IMR-90 (cell line): ENCODE data around the gene ANO1. TPM values are rescaled to one million over a fixed set of nuclear protein-coding genes. Genes with fewer than 3 reads are reported as not detected.
A peak's percentile ranks its signal among the peaks of the same experiment; 100 is the strongest.

Source experiments
- ATAC-seq: fragments of 200-7000 bp; cut with Tn5 transposase; 2 replicates; pipeline ENCODE4 v1.9.1; 2020; ENCODE audit warnings: low read depth, mild to moderate bottlenecking, moderate library complexity
- BruUV-seq: library from RNA; stranded (reverse); fragments of 400-500 nt; replicated peaks from 2 replicates; lab custom pipeline; 2021; lab: Mats Ljungman, UMichigan
- CTCF ChIA-PET: fragments of 300-600 bp; formaldehyde crosslinking; extraction: SDS; loops from one replicate; lab custom pipeline; 2021; ENCODE audit warnings: antibody characterized with exemption; lab: Yijun Ruan, JAX
- POLR2A ChIA-PET: fragments of 300-600 bp; sonication (Branson Sonifier 250); formaldehyde crosslinking; loops from one replicate; lab custom pipeline; 2022; ENCODE audit warnings: antibody characterized with exemption; ENCODE audit not compliant: unreplicated experiment; lab: Charles Lee
- DNase-seq: peaks from one replicate; pipeline ENCODE4 v3.0.0; 2013
- H2AFZ ChIP-seq: replicated peaks from 2 replicates; pipeline ENCODE3; 2013; ENCODE audit warnings: low read length, mild to moderate bottlenecking; ENCODE audit not compliant: poor library complexity
- H2AK5ac ChIP-seq: 2 replicates; pipeline ENCODE4 v1.6.1; 2013; ENCODE audit warnings: low read depth, low read length, inconsistent platforms
- H2AK9ac ChIP-seq: replicated peaks from 2 replicates; pipeline ENCODE3; 2013; ENCODE audit warnings: mild to moderate bottlenecking, low read depth, low read length, moderate library complexity; ENCODE audit not compliant: poor library complexity
- H2BK120ac ChIP-seq: 2 replicates; pipeline ENCODE4 v1.6.1; 2013; ENCODE audit warnings: low read depth, low read length, inconsistent platforms
- H2BK15ac ChIP-seq: 3 replicates; pipeline ENCODE4 v1.6.1; 2013; ENCODE audit warnings: low read depth, low read length, inconsistent platforms
- H2BK20ac ChIP-seq: 2 replicates; pipeline ENCODE4 v1.6.1; 2013; ENCODE audit warnings: low read depth, mild to moderate bottlenecking, inconsistent platforms, low read length, moderate library complexity
- H2BK5ac ChIP-seq: 2 replicates; pipeline ENCODE4 v1.6.1; 2013; ENCODE audit warnings: mild to moderate bottlenecking, low read depth, low read length, inconsistent platforms; ENCODE audit not compliant: poor library complexity, severe bottlenecking
- H3K14ac ChIP-seq: replicated peaks from 2 replicates; pipeline ENCODE4 v1.6.1; 2013; ENCODE audit warnings: low read depth, low read length, inconsistent platforms
- H3K18ac ChIP-seq: 2 replicates; pipeline ENCODE4 v1.6.1; 2013; ENCODE audit warnings: low read depth, low read length, control low read depth
- H3K23ac ChIP-seq: 2 replicates; pipeline ENCODE4 v1.6.1; 2013; ENCODE audit warnings: low read depth, low read length, inconsistent platforms
- H3K27ac ChIP-seq: 2 replicates; pipeline ENCODE4 v1.5.1; 2013; ENCODE audit warnings: mild to moderate bottlenecking, control low read depth, low read length; ENCODE audit not compliant: insufficient read depth
- H3K27me3 ChIP-seq: 2 replicates; pipeline ENCODE4 v1.6.1; 2013; ENCODE audit warnings: low read length; ENCODE audit not compliant: control insufficient read depth, insufficient read depth
- H3K36me3 ChIP-seq: 2 replicates; pipeline ENCODE4 v1.6.1; 2013; ENCODE audit warnings: low read length, mixed read lengths; ENCODE audit not compliant: control insufficient read depth, insufficient read depth
- H3K4ac ChIP-seq: 2 replicates; pipeline ENCODE4 v1.6.1; 2013; ENCODE audit warnings: low read depth, low read length, inconsistent platforms
- H3K4me1 ChIP-seq: 2 replicates; pipeline ENCODE4 v1.6.1; 2013; ENCODE audit warnings: low read length, mixed read lengths; ENCODE audit not compliant: control insufficient read depth, insufficient read depth
- H3K4me2 ChIP-seq: 2 replicates; pipeline ENCODE4 v1.6.1; 2013; ENCODE audit warnings: low read depth, mild to moderate bottlenecking, control low read depth, low read length, moderate library complexity
- H3K4me3 ChIP-seq: 2 replicates; pipeline ENCODE4 v1.5.1; 2013; ENCODE audit warnings: low read depth, mild to moderate bottlenecking, control low read depth, low read length, moderate library complexity; ENCODE audit not compliant: insufficient read depth
- H3K56ac ChIP-seq: 2 replicates; pipeline ENCODE4 v1.6.1; 2013; ENCODE audit warnings: low read length, inconsistent platforms; ENCODE audit not compliant: insufficient read depth; ENCODE audit errors: extremely low read depth
- H3K79me1 ChIP-seq, 2 experiments: 2 replicates each; pipeline ENCODE4 v1.6.1; 2013; ENCODE audit warnings: low read length in 2 of 2, inconsistent platforms in 1 of 2, low read depth in 1 of 2
- H3K9ac ChIP-seq: 2 replicates; pipeline ENCODE4 v1.6.1; 2013; ENCODE audit warnings: low read depth, low read length, control low read depth
- H3K9me1 ChIP-seq: 2 replicates; pipeline ENCODE4 v1.6.1; 2013; ENCODE audit warnings: low read length, inconsistent platforms; ENCODE audit not compliant: insufficient read depth
- H3K9me3 ChIP-seq: 2 replicates; pipeline ENCODE4 v1.6.1; 2013; ENCODE audit warnings: low read length; ENCODE audit not compliant: control insufficient read depth, insufficient read depth
- H4K20me1 ChIP-seq: 2 replicates; pipeline ENCODE4 v1.6.1; 2013; ENCODE audit warnings: low read length, inconsistent platforms; ENCODE audit not compliant: insufficient read depth
- H4K5ac ChIP-seq: 2 replicates; pipeline ENCODE4 v1.6.1; 2013; ENCODE audit warnings: mild to moderate bottlenecking, low read depth, low read length, control low read depth
- H4K8ac ChIP-seq, 2 experiments: 2 replicates each; pipeline ENCODE4 v1.6.1; 2013; ENCODE audit warnings: low read depth in 2 of 2, low read length in 2 of 2, control low read depth in 1 of 2, inconsistent platforms in 1 of 2
- H4K91ac ChIP-seq: 2 replicates; pipeline ENCODE4 v1.6.1; 2013; ENCODE audit warnings: low read depth, low read length, inconsistent platforms; ENCODE audit not compliant: insufficient read depth
- CEBPB ChIP-seq: IDR thresholded peaks from 2 replicates; pipeline ENCODE4 v1.6.1; 2012; ENCODE audit warnings: low read depth, low read length, improper control_type of control experiment
- ELK1 ChIP-seq: fragments of 150-350 bp; IDR thresholded peaks from 2 replicates; pipeline ENCODE4 v1.6.1; 2016; ENCODE audit warnings: low read depth, mild to moderate bottlenecking, low read length, moderate library complexity, borderline replicate concordance
- POLR2A ChIP-seq: IDR thresholded peaks from 2 replicates; pipeline ENCODE4 v1.6.1; 2012; ENCODE audit warnings: mild to moderate bottlenecking, low read depth, low read length
- RAD21 ChIP-seq: IDR thresholded peaks from 2 replicates; pipeline ENCODE4 v1.6.1; 2012; ENCODE audit warnings: low read length, improper control_type of control experiment
- USF2 ChIP-seq: fragments of 150-350 bp; IDR thresholded peaks from 2 replicates; pipeline ENCODE4 v1.6.1; 2017; ENCODE audit warnings: mild to moderate bottlenecking, antibody characterized with exemption, low read length, low read depth
- WGBS, 2 experiments: methylation state at CpG; one replicate each; pipeline versions ENCODE4 v1.1.5 to v1.1.7; 2013; ENCODE audit warnings: missing lambda C conversion rate in 2 of 2; ENCODE audit not compliant: insufficient read length in 1 of 2; ENCODE audit errors: extremely low coverage in 2 of 2; 5-methylcytosine and 5-hydroxymethylcytosine counted together
- dilution Hi-C: fragments of 300-500 bp; cut with HindIII; formaldehyde crosslinking; loops from one replicate; pipeline ENCODE4 v1.14.3; 2018; ENCODE audit warnings: low sequenced_read_pairs; ENCODE audit not compliant: unreplicated experiment
- in situ Hi-C: fragments of 300-500 bp; cut with MboI; formaldehyde crosslinking; loops from 3 replicates; pipeline ENCODE4 v1.14.3; 2019; ENCODE audit warnings: low sequenced_read_pairs, inconsistent platforms, mixed read lengths
- intact Hi-C: fragments of 100-400 bp; cut with micrococcal nuclease; formaldehyde crosslinking; loops from 2 replicates; pipeline ENCODE4 v1.10.0; 2022
- polyA plus RNA-seq, 3 experiments: library from polyadenylated mRNA; depleted of rRNA; stranded (reverse); fragments of >200 nt; gene quantifications; 2 replicates each; pipeline ENCODE4 v1.2.3, GENCODE V29; 2012; ENCODE audit warnings: low replicate concordance in 1 of 3
- total RNA-seq: library from RNA; depleted of rRNA; stranded (reverse); fragments of >200 nt; gene quantifications from 2 replicates; pipeline ENCODE4 v1.2.3, GENCODE V29; 2012

ANO1 gene
- total and polyA plus RNA-seq, 2 of the 4 experiments (the other 2 are of a cell fraction), result 4.1 to 10.7 TPM

- WGBS, 2 experiments, result 69% methylated on average over 12 of the region's 29 CpGs; no CpG with 5 or more reads in 1 of the 2 experiments
- Histone ChIP-seq H4K8ac (peak overlapping the region; percentile 92 to 99), H3K27me3 (no peaks in the 10 kb centered on the region), H3K56ac (peak overlapping the region; percentile 18; the same call in 1 of the 2 replicates), H3K4me1 (peaks cover 3% of the 10 kb centered on the region; the same call in 1 of the 2 replicates), H3K27ac (no peak overlapping the region), H2AK9ac (peak overlapping the region; percentile 93), H3K14ac (peak overlapping the region; percentile 91), H3K4ac (peak overlapping the region; percentile 81), H3K9me1 (peaks cover 19% of the 10 kb centered on the region), H2AFZ (peak overlapping the region; percentile 99), H4K20me1 (peaks cover 33% of the 10 kb centered on the region), H3K18ac (no peak overlapping the region; the same call in 1 of the 2 replicates), H3K23ac (peak overlapping the region; percentile 39; the same call in 1 of the 2 replicates), H2BK120ac (0 out of 2 replicates have a peak overlapping the region, but pooled peaks have one; percentile 7), H2BK5ac (peak overlapping the region; percentile 81), H3K4me2 (peak overlapping the region; percentile 89), H3K36me3 (peaks cover 20% of the 10 kb centered on the region), H3K79me1 (peaks cover 15 to 39% of the 10 kb centered on the region in 2 experiments; a peak in 3 of 4 replicates), H3K9me3 (no peaks in the 10 kb centered on the region), H2AK5ac (0 out of 2 replicates have a peak overlapping the region, but pooled peaks have one; percentile 36), H2BK20ac (no peak overlapping the region), H4K5ac (peak overlapping the region; percentile 98), H4K91ac (peak overlapping the region; percentile 95), H3K9ac (peak overlapping the region; percentile 59; the same call in 1 of the 2 replicates), H2BK15ac (no peak overlapping the region), H3K4me3 (peak overlapping the region; percentile 66)
- dilution Hi-C loops, result no loop called here
- in situ Hi-C loops, result no loop called here
- intact Hi-C loops, result loop anchor here (2.0 to 10.0 kb wide), 4 partner anchors 69 to 215 kb away; partner anchors contain the start of genes CTTN and PPFIA1
- TF ChIP-seq RAD21, result no peak
- no peak for TF ChIP-seq ELK1
- TF ChIP-seq CEBPB, result peak; percentile 70
- TF ChIP-seq USF2, result no peak
- TF ChIP-seq POLR2A, result no peak
- DNase-seq (no peak), ATAC-seq (no peak)
- POLR2A ChIA-PET, result no interaction called here
- no TSS peak for BruUV-seq
- CTCF ChIA-PET, result no interaction called here
Measured at GRCh38 chr11:70201882-70202861, 124.1 kb downstream of the ANO1 start.
